ENCODE data around the gene DAAM2.

The DAAM2 gene

DNA sequence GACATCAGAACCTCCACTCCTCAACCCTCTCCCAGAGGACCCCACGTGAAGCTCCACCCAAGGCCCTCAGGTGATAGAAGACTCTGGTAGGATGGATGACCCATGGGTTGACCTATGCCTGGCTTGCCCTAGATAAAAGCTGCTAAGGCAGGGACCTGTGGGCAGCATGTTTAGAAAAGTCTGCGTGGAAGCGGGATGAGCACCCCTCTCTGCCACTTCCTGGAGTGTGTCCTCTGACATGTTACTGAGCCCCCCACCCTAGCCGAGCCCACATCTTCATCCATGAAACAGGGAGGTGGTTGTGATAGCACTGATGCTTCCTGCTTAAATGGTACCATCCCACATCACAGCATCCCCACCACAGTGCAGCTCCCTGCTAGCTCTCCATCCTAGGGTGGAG lies 120.3 kb downstream of the DAAM2 start:
- DNase-seq = no peak

- no peak for DNase-seq
Observed at GRCh38 chr6:39913391-39913916, 121.3 kb downstream of the DAAM2 start.

DNA sequence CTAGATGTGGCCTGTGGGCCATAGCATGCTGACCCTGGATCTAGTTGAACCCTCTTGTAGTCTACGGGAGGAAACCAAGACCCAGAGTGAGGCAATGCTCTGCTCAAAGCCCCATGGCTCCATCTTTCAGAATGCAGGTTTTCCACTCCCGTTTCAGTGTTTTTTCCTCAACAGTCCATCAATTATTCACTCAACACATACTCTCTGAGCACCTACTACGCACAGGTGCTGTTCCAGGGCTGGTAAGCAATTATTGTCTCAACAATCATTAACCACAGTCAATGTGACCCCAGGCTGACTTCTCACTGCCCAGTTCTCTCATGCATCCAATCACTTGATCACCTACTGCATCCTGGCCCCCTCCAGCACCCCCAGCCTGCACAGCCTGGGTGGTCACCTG lies 122.1 kb downstream of the DAAM2 start:
- DNase-seq = no peak

- no peak for DNase-seq
Observed at GRCh38 chr6:39915866-39916265, 123.7 kb downstream of the DAAM2 start.

- DNase-seq = no peak
Observed at GRCh38 chr6:39917329-39917728, 125.2 kb downstream of the DAAM2 start.

- no peak for DNase-seq
Observed at GRCh38 chr6:39917981-39918380, 125.8 kb downstream of the DAAM2 start.

DNA sequence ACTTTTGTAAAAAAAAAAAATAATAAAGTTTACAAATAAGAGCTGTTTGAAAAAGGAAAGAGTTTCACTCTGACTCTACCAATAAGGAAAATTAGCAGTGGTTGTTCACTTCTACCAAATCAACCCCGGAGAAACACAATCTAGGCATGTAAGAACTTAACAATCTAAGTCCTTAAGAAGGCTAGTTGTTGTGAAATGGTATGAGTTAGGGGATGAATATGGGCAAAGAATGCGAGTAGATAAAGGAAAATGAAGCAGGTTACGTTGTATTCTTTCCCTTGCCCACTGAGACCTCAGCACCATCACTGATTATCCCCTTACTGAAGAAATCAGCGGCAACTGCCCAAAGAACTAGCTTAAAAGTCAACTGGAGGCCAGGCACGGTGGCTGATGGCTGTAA lies 126.7 kb downstream of the DAAM2 start:
- no peak for DNase-seq

- DNase-seq = no peak
Observed at GRCh38 chr6:39920157-39920556, 128.0 kb downstream of the DAAM2 start.

DNA sequence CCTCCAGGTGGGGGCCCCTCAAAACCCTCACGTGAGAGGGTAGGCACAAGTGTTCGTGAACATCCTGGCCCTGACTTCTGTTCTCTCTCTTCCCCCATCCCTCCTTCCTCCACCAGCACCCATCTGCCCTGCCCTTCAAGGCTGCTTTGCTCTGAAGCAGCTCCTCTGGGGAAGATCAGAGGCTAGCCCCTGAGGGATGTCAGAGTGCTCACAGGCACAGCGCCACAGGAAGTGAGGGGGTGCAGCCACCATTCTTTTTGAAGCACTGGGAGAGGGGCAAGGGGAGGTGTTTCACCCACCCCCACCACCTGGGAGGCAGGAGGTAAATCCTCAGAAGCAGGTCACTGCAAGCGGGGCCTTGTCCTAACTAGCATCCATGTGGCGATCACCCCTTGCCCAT lies 130.6 kb downstream of the DAAM2 start:
- DNase-seq = no peak

GRCh38 chr6:39923394-39923793 lies 131.2 kb downstream of the DAAM2 start:
- no peak for DNase-seq

GRCh38 chr6:39923861-39924260 lies 131.7 kb downstream of the DAAM2 start:
- DNase-seq = no peak

- no peak for DNase-seq
Observed at GRCh38 chr6:39924283-39924682, 132.1 kb downstream of the DAAM2 start.

DNA sequence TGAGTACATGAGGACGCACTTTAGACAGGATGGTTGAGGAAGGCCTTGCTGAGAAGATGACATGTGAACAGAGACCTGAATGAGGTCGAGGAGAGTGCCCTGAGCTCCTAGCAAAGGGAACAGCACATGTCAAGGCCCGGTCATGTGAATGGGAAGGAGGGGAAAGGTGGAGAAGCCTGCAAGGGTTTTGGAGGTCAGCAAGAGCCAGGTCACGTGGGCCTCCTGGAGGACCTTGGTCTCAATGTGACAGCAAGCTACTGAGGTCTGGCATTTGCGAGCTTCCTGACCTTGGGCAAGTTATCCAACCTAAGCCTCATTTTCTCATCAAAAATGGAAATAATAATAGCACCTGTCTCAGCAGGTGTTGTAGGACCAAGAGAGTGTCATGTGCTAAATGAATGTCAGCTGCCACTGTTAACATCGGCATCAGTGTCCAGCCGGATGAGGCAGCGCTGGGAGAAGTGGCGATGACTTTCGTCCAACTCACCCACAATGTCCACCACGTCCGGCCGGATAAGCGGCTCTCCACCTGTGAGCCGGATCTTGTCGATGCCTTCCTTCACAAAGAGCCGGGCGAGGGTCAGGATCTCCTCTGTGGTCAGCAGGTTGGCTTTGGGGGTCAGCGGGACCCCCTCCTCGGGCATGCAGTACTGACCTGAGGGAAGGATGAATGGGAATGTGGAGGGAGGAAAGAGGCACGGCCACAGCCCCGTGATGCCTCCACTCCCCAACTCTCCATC lies 133.2 kb downstream of the DAAM2 start:
- no peak for DNase-seq

DNA sequence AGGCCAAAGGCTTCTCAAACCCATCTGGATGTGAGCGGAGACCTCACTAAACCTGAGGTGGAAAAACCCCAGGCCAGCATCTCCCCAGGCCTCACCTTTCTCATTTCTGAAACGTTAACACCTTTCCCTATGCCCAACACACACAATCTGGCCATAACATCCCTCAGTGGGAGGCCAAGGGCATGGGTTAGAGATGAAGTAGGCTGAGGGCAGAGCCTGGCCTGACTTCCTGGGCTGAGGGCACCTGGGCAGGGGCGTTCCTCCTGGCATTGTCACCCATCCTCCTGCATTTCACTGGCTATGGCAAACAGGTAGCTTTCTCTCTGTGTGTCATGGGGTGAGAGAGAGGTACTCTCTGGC lies 133.7 kb downstream of the DAAM2 start:
- no peak for DNase-seq

DNA sequence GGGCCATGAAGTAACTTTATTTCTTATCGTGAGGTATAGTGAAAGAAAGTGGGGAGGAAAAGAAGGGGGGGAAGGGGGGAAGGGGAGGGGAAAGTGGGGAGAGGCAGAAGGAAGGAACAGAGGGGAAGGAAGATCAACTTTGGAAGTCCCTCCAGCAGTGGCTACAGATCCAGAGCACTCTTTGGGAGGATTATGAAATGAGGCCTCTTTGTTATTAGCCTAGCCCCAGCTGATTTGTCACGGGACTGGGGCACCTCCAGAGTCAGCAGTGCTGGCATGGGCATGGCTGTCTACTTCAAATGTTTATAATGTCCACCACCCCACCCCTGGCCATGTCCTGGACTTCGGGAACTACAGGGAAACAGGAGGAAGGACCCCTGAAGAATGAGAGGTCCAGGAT lies 134.5 kb downstream of the DAAM2 start:
- DNase-seq = no peak

DNA sequence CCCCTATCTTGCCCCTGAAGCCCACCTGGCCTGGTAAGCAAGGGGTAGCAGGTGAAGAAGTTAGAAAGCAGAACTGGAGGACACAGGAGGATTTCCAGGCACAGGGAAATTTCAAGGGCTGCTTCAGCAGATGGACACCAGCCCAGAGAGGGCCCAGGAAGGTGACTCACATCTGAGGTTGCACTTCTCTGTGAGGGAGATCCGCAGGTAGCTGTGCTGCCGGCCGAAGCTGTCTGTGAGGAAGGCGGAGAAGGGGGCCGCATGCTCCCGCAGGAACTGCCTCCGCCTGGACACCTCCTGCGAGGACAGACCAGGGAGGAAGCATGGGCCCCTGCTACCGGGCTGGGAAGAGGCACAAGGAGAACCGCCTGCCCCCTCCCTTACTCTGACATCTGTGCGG lies 135.0 kb downstream of the DAAM2 start:
- DNase-seq = no peak

GRCh38 chr6:39929039-39929732 lies 137.0 kb downstream of the DAAM2 start:
- DNase-seq = no peak

DNA sequence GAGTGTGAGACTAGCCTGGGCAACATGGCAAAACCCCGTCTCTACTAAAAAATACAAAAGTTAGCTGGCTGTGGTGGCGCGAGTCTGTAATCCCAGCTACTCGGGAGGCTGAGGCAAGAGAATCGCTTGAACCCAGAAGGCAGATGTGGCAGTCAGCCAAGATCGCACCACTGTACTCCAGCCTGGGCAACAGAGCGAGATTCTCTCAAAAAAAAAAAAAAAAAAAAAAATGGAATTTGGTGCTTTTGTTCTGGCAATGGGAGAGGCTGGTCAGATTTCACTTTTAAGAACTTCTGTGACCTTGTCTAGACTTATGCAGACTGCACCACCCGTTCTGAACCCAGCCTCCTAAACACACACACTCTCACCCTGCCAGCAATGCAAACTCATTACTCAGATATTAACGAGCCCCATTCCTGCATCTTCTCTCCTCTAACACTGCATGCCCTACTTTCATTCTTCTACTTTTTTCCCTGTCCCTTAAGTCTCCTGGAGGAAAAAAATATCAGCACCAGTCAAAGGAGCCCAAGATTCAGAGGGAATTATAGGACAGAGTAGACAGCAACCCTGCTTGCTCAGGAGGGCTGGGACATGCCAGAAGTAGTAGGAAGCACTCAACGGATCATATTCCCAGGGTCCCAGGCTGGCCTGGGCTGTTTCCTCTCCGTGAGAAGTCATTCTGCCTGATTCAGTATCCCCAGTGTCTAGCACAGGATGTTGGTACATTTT lies 137.7 kb downstream of the DAAM2 start:
- DNase-seq = no peak

DNA sequence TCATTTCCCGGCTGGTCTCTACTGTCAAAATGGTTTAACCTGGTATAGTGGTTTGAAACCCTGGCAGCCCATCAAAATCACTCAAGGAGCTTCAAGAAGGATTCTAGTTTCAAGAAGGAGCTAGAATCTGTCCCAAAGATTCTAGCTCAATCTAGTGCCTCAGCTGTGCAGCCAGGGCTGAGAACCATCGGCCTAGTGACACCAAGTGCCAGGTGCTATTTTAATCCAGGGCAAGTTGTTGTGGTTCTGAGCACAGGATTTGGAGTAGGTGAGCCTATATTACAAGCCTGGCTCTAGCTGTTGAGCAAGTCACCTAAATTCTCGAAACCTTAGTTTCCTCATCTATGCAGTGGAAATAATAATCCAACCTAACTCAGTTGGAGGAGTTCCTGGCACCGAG lies 138.4 kb downstream of the DAAM2 start:
- DNase-seq = no peak

- no peak for DNase-seq
Observed at GRCh38 chr6:39931607-39932006, 139.4 kb downstream of the DAAM2 start.

DNA sequence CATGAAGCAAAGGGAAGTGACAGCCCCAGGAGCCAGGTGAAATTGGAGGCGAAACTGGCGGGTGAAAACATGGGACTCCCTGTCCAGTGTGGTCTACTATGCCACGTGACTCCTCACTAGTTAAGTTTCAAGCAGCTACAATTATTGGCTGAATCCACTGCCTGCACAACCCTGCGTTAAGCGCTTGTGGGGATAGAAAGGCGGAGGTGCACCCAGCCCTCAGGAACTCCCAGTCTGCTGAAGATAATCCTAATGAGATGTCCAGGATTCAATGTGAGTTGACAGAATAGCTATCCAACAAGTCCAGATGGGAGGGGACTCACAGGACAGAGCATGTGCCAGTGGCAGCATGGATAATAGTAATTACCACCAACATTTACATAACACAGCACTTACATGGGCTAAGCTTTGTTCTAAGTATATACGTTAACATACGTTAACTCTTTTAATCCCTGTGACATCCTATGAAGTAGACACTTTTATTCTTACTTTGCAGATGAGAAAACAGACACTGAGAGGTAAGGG lies 140.3 kb downstream of the DAAM2 start:
- DNase-seq = no peak

GRCh38 chr6:39933669-39934130 lies 141.5 kb downstream of the DAAM2 start:
- DNase-seq = no peak

- no peak for DNase-seq
Observed at GRCh38 chr6:39934131-39934757, 142.1 kb downstream of the DAAM2 start, which contains the start of gene MOCS1. TSS of gene MOCS1 (minus strand) at chr6:39934462. CDS start at chr6:39934417, 45 bp downstream.

All from activated CD4-positive, alpha-beta T cell treated with anti-CD3 and anti-CD28 coated beads for 1 hour (primary cell).